K562 (cell line): Measurements from ENCODE around the gene NELL1. TPM values are rescaled to one million over a fixed set of nuclear protein-coding genes. Genes with fewer than 3 reads are reported as not detected.

Experiments
- ATAC-seq: fragments of 200-7000 bp; cut with Tn5 transposase; 3 replicates; pipeline ENCODE4 v1.9.1; 2020; ENCODE audit warnings: moderate library complexity
- BruUV-seq: library from RNA; stranded (reverse); fragments of 400-500 nt; replicated peaks from 2 replicates; lab custom pipeline; 2021; lab: Mats Ljungman, UMichigan
- CTCF ChIA-PET: fragments of 300-600 bp; formaldehyde crosslinking; extraction: SDS; loops from one replicate; lab custom pipeline; 2021; ENCODE audit warnings: low intra/inter-chr PET ratio; lab: Yijun Ruan, JAX
- POLR2A ChIA-PET: fragments of 300-600, 350-650 bp; sonication (Branson Sonifier 250); formaldehyde crosslinking; extraction: SDS; loops from one replicate; lab custom pipeline; 2021; ENCODE audit warnings: antibody characterized with exemption, inconsistent platforms; lab: Yijun Ruan, JAX
- DNase-seq, 4 experiments: peaks; one replicate each; pipeline versions ENCODE4 v3.0.0 to v3.0.0-alpha.2; 2011 to 2018; ENCODE audit warnings: low spot score in 3 of 4, mixed read lengths in 3 of 4; ENCODE audit errors: extremely low read depth in 1 of 4
- FAIRE-seq: peaks from 2 replicates; lab custom pipeline; 2011; peaks lifted over from hg19 to GRCh38; lab: Jason Lieb, UNC
- H2AFZ ChIP-seq: 2 replicates; pipeline ENCODE4 v1.6.0; 2011; ENCODE audit warnings: low read depth, low read length, control low read depth, inconsistent platforms
- H3K27ac ChIP-seq: fragments of 200-600 bp; 3 replicates; pipeline ENCODE4 v1.8.0; 2011; ENCODE audit warnings: low read depth, mild to moderate bottlenecking, control low read depth, inconsistent platforms, low read length, moderate library complexity, mixed read lengths; ENCODE audit errors: extremely low read depth
- H3K27me3 ChIP-seq, 2 experiments: fragments of 300-600 bp in 1 of 2; 2 replicates in 1 of 2; 3 replicates in 1 of 2; pipeline versions ENCODE4 v1.6.0 to v1.8.0; 2011; ENCODE audit warnings: inconsistent platforms in 2 of 2, low read length in 2 of 2, mild to moderate bottlenecking in 1 of 2, mixed read lengths in 1 of 2, moderate library complexity in 1 of 2; ENCODE audit not compliant: control insufficient read depth in 2 of 2, insufficient read depth in 2 of 2
- H3K36me3 ChIP-seq: fragments of 300-600 bp; 3 replicates; pipeline ENCODE4 v1.8.0; 2011; ENCODE audit warnings: mild to moderate bottlenecking, low read length, inconsistent platforms; ENCODE audit not compliant: control insufficient read depth, insufficient read depth
- H3K4me1 ChIP-seq, 2 experiments: fragments of 200-600 bp in 1 of 2; replicated peaks in 1 of 2; 2 replicates in 1 of 2; 3 replicates in 1 of 2; pipeline versions ENCODE4 v1.5.1 to v1.8.0; 2011; ENCODE audit warnings: inconsistent platforms in 2 of 2, low read length in 2 of 2, mild to moderate bottlenecking in 1 of 2, mixed read lengths in 1 of 2, moderate library complexity in 1 of 2; ENCODE audit not compliant: control insufficient read depth in 2 of 2, insufficient read depth in 2 of 2
- H3K4me2 ChIP-seq: 2 replicates; pipeline ENCODE4 v1.6.1; 2011; ENCODE audit warnings: low read length, control low read depth, inconsistent platforms, mixed read lengths; ENCODE audit not compliant: insufficient read depth
- H3K4me3 ChIP-seq: fragments of 200-600 bp; sonication (generic), shearing (Covaris generic); 2 replicates; pipeline ENCODE4 v1.5.1; 2016; ENCODE audit warnings: control low read depth, inconsistent platforms
- H3K79me2 ChIP-seq: fragments of 200-600 bp; 3 replicates; pipeline ENCODE4 v1.8.0; 2011; ENCODE audit warnings: low read length, inconsistent platforms; ENCODE audit not compliant: control insufficient read depth, insufficient read depth
- H3K9ac ChIP-seq, 2 experiments: 2 replicates each; pipeline versions ENCODE4 v1.6.0 to v1.6.1; 2011; ENCODE audit warnings: low read depth in 2 of 2, low read length in 2 of 2, control low read depth in 1 of 2, inconsistent platforms in 1 of 2, mild to moderate bottlenecking in 1 of 2, mixed read lengths in 1 of 2; ENCODE audit not compliant: insufficient read depth in 1 of 2
- H3K9me1 ChIP-seq: one replicate; pipeline ENCODE4 v1.6.0; 2011; ENCODE audit warnings: inconsistent platforms, mild to moderate bottlenecking, low read length, moderate library complexity; ENCODE audit not compliant: control insufficient read depth, insufficient read depth
- H3K9me3 ChIP-seq: replicated peaks from 2 replicates; pipeline ENCODE4 v1.5.1; 2011; ENCODE audit warnings: low read depth, low read length, inconsistent platforms; ENCODE audit not compliant: control insufficient read depth, insufficient read depth
- H4K20me1 ChIP-seq: replicated peaks from 2 replicates; pipeline ENCODE4 v1.6.1; 2011; ENCODE audit warnings: low read length, inconsistent platforms, mixed read lengths; ENCODE audit not compliant: control insufficient read depth, insufficient read depth
- ELF2 ChIP-seq: fragments of 250-450 bp; sonication (Bioruptor Pico); IDR thresholded peaks from 2 replicates; pipeline ENCODE4 v1.5.0; 2021; ENCODE audit warnings: mild to moderate bottlenecking
- FOXJ3 ChIP-seq: sonication (generic); formaldehyde crosslinking; IDR thresholded peaks from 2 replicates; pipeline ENCODE4 v1.4.0; 2020; ENCODE audit warnings: mild to moderate bottlenecking, missing genetic modification reagents
- NR2C2 ChIP-seq, 2 experiments: fragments of 200-800 bp in 1 of 2; sonication (Bioruptor generic) in 1 of 2; sonication (generic) in 1 of 2; formaldehyde crosslinking in 1 of 2; IDR thresholded peaks; 2 replicates each; pipeline versions ENCODE4 v1.6.1 to v1.8.0; 2016 to 2022; ENCODE audit warnings: mild to moderate bottlenecking in 1 of 2, missing compliant biosample characterization in 1 of 2, missing genetic modification characterization in 1 of 2, missing genetic modification reagents in 1 of 2
- PHB ChIP-seq: fragments of 250-450 bp; sonication (Bioruptor Pico); IDR thresholded peaks from 2 replicates; pipeline ENCODE4 v1.5.0; 2021
- POU5F1 ChIP-seq: fragments of 150-350 bp; IDR thresholded peaks from 2 replicates; pipeline ENCODE4 v1.6.1; 2014; ENCODE audit warnings: borderline replicate concordance, low read length, low read depth, mild to moderate bottlenecking; ENCODE audit not compliant: partially characterized antibody
- ZNF143 ChIP-seq: sonication (generic); formaldehyde crosslinking; IDR thresholded peaks from 2 replicates; pipeline ENCODE4 v1.9.0; 2022; ENCODE audit warnings: mild to moderate bottlenecking, missing genetic modification reagents
- ZNF175 ChIP-seq: fragments of 200-800 bp; sonication (Bioruptor generic); IDR thresholded peaks from 2 replicates; pipeline ENCODE4 v1.6.1; 2016; ENCODE audit warnings: low read depth, mild to moderate bottlenecking, missing genetic modification characterization, missing compliant biosample characterization
- ZNF584 ChIP-seq: fragments of 200-800 bp; sonication (Bioruptor generic); IDR thresholded peaks from 2 replicates; pipeline ENCODE4 v1.6.1; 2016; ENCODE audit warnings: low read depth, mild to moderate bottlenecking, missing genetic modification characterization, missing compliant biosample characterization
- WGBS: fragments of 100-300 bp; shearing (Covaris generic); methylation state at CpG from one replicate; pipeline ENCODE4 v1.1.6; 2016; ENCODE audit warnings: low coverage, mixed read lengths; ENCODE audit not compliant: insufficient coverage; ENCODE audit errors: missing lambda C conversion rate; 5-methylcytosine and 5-hydroxymethylcytosine counted together
- in situ Hi-C: fragments of 300-500 bp; cut with MboI; formaldehyde crosslinking; loops from 4 replicates; pipeline ENCODE4 v1.15.0; 2018; ENCODE audit warnings: inconsistent platforms, mixed read lengths
- intact Hi-C: fragments of 100-400 bp; cut with micrococcal nuclease; formaldehyde crosslinking; loops from 2 replicates; pipeline ENCODE4 v1.14.2; 2022
- polyA plus RNA-seq, 8 experiments: library from polyadenylated mRNA; depleted of rRNA in 4 of 8; stranded (reverse) in 5 of 8; unstranded in 3 of 8; fragments of >200 nt; fragmentation: Nextera tagmentation in 2 of 8; fragmentation: Illumina TruSeq in 1 of 8; extraction: Ambion mirVana in 2 of 8; extraction: Trizol in 1 of 8; gene quantifications; 2 replicates each; pipeline versions ENCODE4 v1.2.1 to v1.2.3, GENCODE V29; 2011 to 2014; ENCODE audit warnings: inconsistent platforms in 1 of 8, missing spikeins in 1 of 8
- total RNA-seq, 7 experiments: library from RNA; depleted of rRNA in 6 of 7; stranded (reverse); fragments of >200 nt in 6 of 7; fragmentation: Illumina TruSeq in 2 of 7; extraction: Trizol in 2 of 7; gene quantifications; 2 replicates each; pipeline versions ENCODE4 v1.2.1 to v1.2.3, GENCODE V29; 2011 to 2021; ENCODE audit warnings: low replicate concordance in 1 of 7

Gene NELL1
- total and polyA plus RNA-seq, 9 of the 15 experiments (the other 6 are each of a cell fraction or from before 2014, with no cell fraction given), result not detected

DNA sequence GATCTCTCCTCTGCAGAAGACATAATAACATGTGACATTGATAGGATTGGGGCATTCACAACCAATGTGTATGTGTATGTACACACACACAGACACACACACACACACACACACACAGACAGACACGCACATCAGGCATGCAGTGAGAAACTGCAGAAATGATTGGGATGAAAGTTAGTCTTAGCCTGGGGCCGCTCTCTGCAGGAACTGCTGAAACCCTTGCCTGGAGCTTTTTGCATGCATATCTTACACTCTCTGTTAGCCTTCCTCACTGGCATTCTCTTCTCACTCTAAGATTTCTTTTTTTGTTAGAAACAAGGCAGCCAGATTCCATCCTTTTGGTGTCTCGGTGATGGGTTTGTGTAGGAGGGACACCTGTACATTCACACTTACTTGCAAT, 337.9 kb downstream of the NELL1 start:
- in situ Hi-C loops, result no loop called here
- Histone ChIP-seq H3K79me2 (no peaks in the 10 kb centered on the region), H3K27me3 (no peaks in the 10 kb centered on the region), H3K9me3 (peaks cover 1% of the 10 kb centered on the region; the same call in 1 of the 2 replicates), H3K9me1 (no peaks in the 10 kb centered on the region), H3K4me1 (no peaks in the 10 kb centered on the region), H3K36me3 (no peaks in the 10 kb centered on the region), H3K4me3 (no peak overlapping the region), H3K4me2 (no peak overlapping the region), H3K9ac (no peak overlapping the region), H2AFZ (no peak overlapping the region), H4K20me1 (no peaks in the 10 kb centered on the region), H3K27ac (no peak overlapping the region)
- no peak for DNase-seq
- no peak for TF ChIP-seq ZNF584 (CRISPR knock-in tag)
- no peak for TF ChIP-seq FOXJ3 (CRISPR knock-in tag)
- 0% methylated on average over 3 of the region's 3 CpGs for WGBS
- no peak for ATAC-seq
- ChIA-PET CTCF (no interaction called here), POLR2A (no interaction called here)
- no peak for FAIRE-seq
- intact Hi-C loops, result no loop called here
- no TSS peak for BruUV-seq

- Histone ChIP-seq H3K9ac (no peak overlapping the region), H3K27ac (no peak overlapping the region), H3K79me2 (no peaks in the 10 kb centered on the region), H3K9me3 (peaks cover 3% of the 10 kb centered on the region; the same call in 1 of the 2 replicates), H3K4me2 (no peak overlapping the region), H2AFZ (no peak overlapping the region), H3K4me3 (no peak overlapping the region), H3K4me1 (no peaks in the 10 kb centered on the region), H4K20me1 (no peaks in the 10 kb centered on the region), H3K9me1 (no peaks in the 10 kb centered on the region), H3K27me3 (no peaks in the 10 kb centered on the region), H3K36me3 (no peaks in the 10 kb centered on the region)
- intact Hi-C loops, result no loop called here
- DNase-seq (no peak), FAIRE-seq (no peak), ATAC-seq (no peak)
- in situ Hi-C loops, result no loop called here
- no TSS peak for BruUV-seq
- 0% methylated on average over 3 of the region's 3 CpGs for WGBS
- ChIA-PET POLR2A (no interaction called here), CTCF (no interaction called here)
- TF ChIP-seq ELF2 (no peak), PHB (CRISPR knock-in tag) (no peak), ZNF175 (CRISPR knock-in tag) (no peak), NR2C2 (CRISPR knock-in tag; IDR thresholded peaks at IDR 0.05) (no peak), NR2C2 (tag; IDR thresholded peaks at IDR 0.05) (no peak), ZNF143 (CRISPR knock-in tag) (no peak), POU5F1 (no peak)
- TF ChIP-seq, all 486 proteins: peak for 0
Observed at GRCh38 chr11:21018248-21018647, 348.9 kb downstream of the NELL1 start.
